Gastrocnemius medialis (tissue), 4 donors: ENCODE data around the gene TMEM266. TPM values are rescaled to one million over a fixed set of nuclear protein-coding genes. Genes with fewer than 3 reads are reported as not detected.

Experiments
- ATAC-seq, 2 donors: fragments of 150-250 bp; one replicate each; pipeline ENCODE4 v1.9.1; 2016
- DNase-seq, 2 donors: peaks; one replicate each; pipeline ENCODE4 v3.0.0-alpha.2; 2019
- H3K27ac ChIP-seq, 4 donors: fragments of 200-600 bp; sonication (generic); 1 replicate in 1 of 4; 2 replicates in 3 of 4; pipeline ENCODE4 v1.5.1; 2016 to 2018; ENCODE audit warnings: mild to moderate bottlenecking in 2 of 4, moderate library complexity in 1 of 4
- H3K27me3 ChIP-seq, 3 donors: fragments of 200-600 bp; sonication (generic) in 2 of 3; 1 replicate in 1 of 3; 2 replicates in 2 of 3; pipeline versions ENCODE4 v1.5.1 to v1.6.0; 2016 to 2019; ENCODE audit warnings: mild to moderate bottlenecking in 1 of 3, moderate library complexity in 1 of 3
- H3K36me3 ChIP-seq, 2 donors: fragments of 200-600 bp; sonication (generic) in 1 of 2; one replicate each; pipeline ENCODE4 v1.5.1; 2017 to 2018
- H3K4me1 ChIP-seq, 2 donors: fragments of 200-600 bp; sonication (generic) in 1 of 2; one replicate each; pipeline ENCODE4 v1.5.1; 2016 to 2017; ENCODE audit warnings: mild to moderate bottlenecking in 2 of 2
- H3K4me3 ChIP-seq, 4 donors: fragments of 200-600 bp; sonication (generic) in 3 of 4; 1 replicate in 1 of 4; 2 replicates in 3 of 4; pipeline ENCODE4 v1.5.1; 2016 to 2019; ENCODE audit warnings: mild to moderate bottlenecking in 2 of 4
- H3K9me3 ChIP-seq, 3 donors: fragments of 200-600 bp; sonication (generic) in 2 of 3; 1 replicate in 1 of 3; 2 replicates in 2 of 3; pipeline ENCODE4 v1.5.1; 2016 to 2019
- POLR2A ChIP-seq, 2 donors: fragments of 450-650 bp; IDR thresholded peaks; one replicate each; pipeline ENCODE4 v1.6.1; 2017; ENCODE audit warnings: antibody characterized with exemption in 2 of 2, mild to moderate bottlenecking in 2 of 2, moderate library complexity in 2 of 2
- in situ Hi-C, 4 donors: fragments of 200-750 bp; cut with MboI; loops; one replicate each; pipeline versions ENCODE4 v1.15.0 to v1.8.0; 2017; ENCODE audit warnings: low sequenced_read_pairs in 4 of 4
- intact Hi-C: fragments of 100-400 bp; cut with DNase I; formaldehyde crosslinking; loops from one replicate; pipeline ENCODE4 v1.15.1; 2023; ENCODE audit warnings: low total_unique reads
- total RNA-seq, 4 donors: library from RNA; depleted of rRNA; stranded (reverse); fragments of >200 nt; gene quantifications; one replicate each; pipeline versions ENCODE4 v1.1.0 to v1.2.3, GENCODE V29; 2016
- TF ChIP-seq, protein P1 (sequence below), 5 experiments: fragments of 450-650 bp in 3 of 5; fragments of 200-600 bp in 2 of 5; sonication (generic) in 2 of 5; IDR thresholded peaks in 4 of 5; conservative IDR thresholded peaks in 1 of 5; 1 replicate in 4 of 5; 2 replicates in 1 of 5; pipeline ENCODE4 v1.5.1; 2016 to 2019; ENCODE audit warnings: antibody characterized with exemption in 5 of 5, mild to moderate bottlenecking in 3 of 5, moderate library complexity in 3 of 5

TMEM266 gene
- total RNA-seq, 4 donors from 2014 or later, result 3.6 to 17.1 (median 11.7) TPM

DNA sequence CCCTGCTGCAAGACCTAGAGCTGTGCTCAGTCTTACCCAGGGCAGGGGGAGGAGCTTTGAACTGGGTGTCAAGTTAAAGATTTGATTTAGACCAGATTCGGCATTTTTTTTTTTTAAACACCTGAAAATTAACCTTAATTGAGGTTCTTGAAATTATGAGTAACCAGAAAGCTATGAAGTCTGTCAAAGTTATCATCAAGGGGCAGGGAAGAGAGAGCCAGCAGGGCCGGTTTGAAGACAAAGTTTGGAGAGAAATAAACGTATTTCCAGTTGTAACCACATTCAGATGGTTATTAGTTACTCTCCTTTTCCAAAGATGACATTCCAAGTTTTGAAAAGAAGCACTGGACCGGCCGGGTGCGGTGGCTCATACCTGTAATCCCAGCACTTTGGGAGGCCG lies 12.0 kb downstream of the TMEM266 start:
- ATAC-seq (no peak), DNase-seq (no peak)
- Histone ChIP-seq H3K27me3 (no peaks in the 10 kb centered on the region), H3K36me3 (no peaks in the 10 kb centered on the region), H3K4me1 (peaks cover 0 to 4% of the 10 kb centered on the region in 2 donors), H3K27ac (no peak overlapping the region), H3K9me3 (no peaks in the 10 kb centered on the region), H3K4me3 (no peak overlapping the region)
- intact Hi-C loops (no loop called here), in situ Hi-C loops (no loop called here)
- TF ChIP-seq, protein P1, sequence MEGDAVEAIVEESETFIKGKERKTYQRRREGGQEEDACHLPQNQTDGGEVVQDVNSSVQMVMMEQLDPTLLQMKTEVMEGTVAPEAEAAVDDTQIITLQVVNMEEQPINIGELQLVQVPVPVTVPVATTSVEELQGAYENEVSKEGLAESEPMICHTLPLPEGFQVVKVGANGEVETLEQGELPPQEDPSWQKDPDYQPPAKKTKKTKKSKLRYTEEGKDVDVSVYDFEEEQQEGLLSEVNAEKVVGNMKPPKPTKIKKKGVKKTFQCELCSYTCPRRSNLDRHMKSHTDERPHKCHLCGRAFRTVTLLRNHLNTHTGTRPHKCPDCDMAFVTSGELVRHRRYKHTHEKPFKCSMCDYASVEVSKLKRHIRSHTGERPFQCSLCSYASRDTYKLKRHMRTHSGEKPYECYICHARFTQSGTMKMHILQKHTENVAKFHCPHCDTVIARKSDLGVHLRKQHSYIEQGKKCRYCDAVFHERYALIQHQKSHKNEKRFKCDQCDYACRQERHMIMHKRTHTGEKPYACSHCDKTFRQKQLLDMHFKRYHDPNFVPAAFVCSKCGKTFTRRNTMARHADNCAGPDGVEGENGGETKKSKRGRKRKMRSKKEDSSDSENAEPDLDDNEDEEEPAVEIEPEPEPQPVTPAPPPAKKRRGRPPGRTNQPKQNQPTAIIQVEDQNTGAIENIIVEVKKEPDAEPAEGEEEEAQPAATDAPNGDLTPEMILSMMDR (IDR thresholded peaks at IDR 0.05 in 4 of 5, conservative IDR thresholded peaks at IDR 0.05 in 1 of 5), result no peak
- TF ChIP-seq POLR2A (IDR thresholded peaks at IDR 0.05), result no peak

DNA sequence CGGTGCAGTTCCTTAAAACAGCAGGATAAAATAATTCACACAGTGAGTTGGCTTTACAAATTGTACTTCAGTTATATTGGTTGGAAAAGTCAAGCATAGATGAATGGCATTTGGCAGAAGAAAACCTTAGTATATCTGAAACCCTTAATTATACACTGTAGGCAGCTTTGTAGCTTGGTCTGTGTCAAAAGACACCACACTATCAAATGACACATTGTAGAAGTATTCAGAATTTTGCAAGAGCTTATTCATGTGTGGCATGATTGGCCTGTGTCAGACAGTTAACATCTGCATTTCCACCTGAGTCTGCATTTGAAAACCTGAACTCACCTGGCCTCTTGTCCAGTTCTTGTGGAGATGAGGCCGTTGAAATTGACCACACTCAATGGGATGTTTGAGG lies 13.8 kb downstream of the TMEM266 start:
- H3K27ac ChIP-seq, result peak overlapping the region in 1 of 4 donors; percentile 8
- ATAC-seq (peak; percentile 70 to 86), DNase-seq (no peak)
- in situ Hi-C loops (no loop called here), intact Hi-C loops (no loop called here)
- no peak overlapping the region for H3K4me3 ChIP-seq
- H3K4me1 ChIP-seq, result peaks cover 5 to 6% of the 10 kb centered on the region in 2 donors
- H3K36me3 ChIP-seq, result no peaks in the 10 kb centered on the region
- no peaks in the 10 kb centered on the region for H3K27me3 ChIP-seq
- TF ChIP-seq, protein P1 (IDR thresholded peaks at IDR 0.05 in 4 of 5, conservative IDR thresholded peaks at IDR 0.05 in 1 of 5), result no peak
- no peak for TF ChIP-seq POLR2A (IDR thresholded peaks at IDR 0.05)
- H3K9me3 ChIP-seq, result no peaks in the 10 kb centered on the region

DNA sequence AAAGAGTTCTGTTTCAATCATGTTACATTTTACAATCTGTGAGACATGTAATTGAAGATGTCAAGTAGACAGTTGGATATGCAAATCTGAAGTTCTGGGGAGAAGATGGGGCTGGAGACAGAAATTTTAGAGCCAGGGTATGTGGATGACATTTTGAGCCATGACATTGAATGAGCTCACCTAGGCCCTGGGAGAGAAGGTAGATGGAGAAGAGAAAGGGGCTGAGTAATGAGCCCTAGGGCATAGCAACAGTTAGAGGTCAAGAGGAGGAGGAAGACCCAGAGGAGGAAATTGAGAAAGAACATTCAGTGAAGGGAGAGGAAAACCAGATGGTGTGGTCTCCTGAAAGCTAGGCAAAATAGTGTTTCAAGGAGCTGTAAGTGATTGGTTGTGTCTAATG lies 15.3 kb downstream of the TMEM266 start:
- ATAC-seq (no peak), DNase-seq (no peak)
- no peaks in the 10 kb centered on the region for H3K36me3 ChIP-seq
- H3K27ac ChIP-seq, result peak overlapping the region in 1 of 4 donors; percentile 12
- in situ Hi-C loops, result no loop called here
- intact Hi-C loops, result no loop called here
- TF ChIP-seq POLR2A (IDR thresholded peaks at IDR 0.05), result no peak
- H3K27me3 ChIP-seq, result no peaks in the 10 kb centered on the region
- no peaks in the 10 kb centered on the region for H3K9me3 ChIP-seq
- H3K4me1 ChIP-seq, result peaks cover 5 to 8% of the 10 kb centered on the region in 2 donors
- no peak overlapping the region for H3K4me3 ChIP-seq

GRCh38 chr15:76078285-76078877 lies 18.6 kb downstream of the TMEM266 start:
- Histone ChIP-seq H3K9me3 (no peaks in the 10 kb centered on the region), H3K4me1 (peaks cover 5 to 8% of the 10 kb centered on the region in 2 donors), H3K36me3 (no peaks in the 10 kb centered on the region), H3K4me3 (no peak overlapping the region), H3K27me3 (no peaks in the 10 kb centered on the region), H3K27ac (peak overlapping the region in 1 of 4 donors; percentile 23)
- intact Hi-C loops (no loop called here), in situ Hi-C loops (no loop called here)
- DNase-seq (no peak), ATAC-seq (no peak)
- TF ChIP-seq, protein P1 (IDR thresholded peaks at IDR 0.05 in 4 of 5, conservative IDR thresholded peaks at IDR 0.05 in 1 of 5), result no peak
- TF ChIP-seq POLR2A (IDR thresholded peaks at IDR 0.05), result no peak

DNA sequence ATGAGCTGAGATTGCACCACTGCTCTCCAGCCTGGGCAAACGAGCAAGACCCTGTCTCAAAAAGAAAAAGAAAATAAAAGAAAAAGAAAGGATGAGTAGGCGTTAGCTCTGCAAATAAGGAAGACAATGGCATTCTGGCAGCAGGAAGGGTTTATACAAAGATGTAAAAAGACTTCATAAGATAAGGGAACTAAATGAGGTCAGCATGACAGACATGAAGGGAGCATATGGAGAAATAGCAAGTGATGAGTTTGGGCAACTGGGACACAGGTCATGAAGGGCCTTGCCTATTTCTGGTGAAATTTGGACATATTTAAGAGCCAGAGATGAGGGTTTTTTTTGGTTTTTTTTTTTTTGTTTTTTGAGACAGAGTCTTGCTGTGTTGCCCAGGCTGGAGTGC lies 24.5 kb downstream of the TMEM266 start:
- no peaks in the 10 kb centered on the region for H3K36me3 ChIP-seq
- H3K27ac ChIP-seq, result no peak overlapping the region
- H3K27me3 ChIP-seq, result no peaks in the 10 kb centered on the region
- in situ Hi-C loops (no loop called here), intact Hi-C loops (no loop called here)
- no peak for TF ChIP-seq POLR2A (IDR thresholded peaks at IDR 0.05)
- TF ChIP-seq, protein P1 (IDR thresholded peaks at IDR 0.05 in 4 of 5, conservative IDR thresholded peaks at IDR 0.05 in 1 of 5), result no peak
- no peaks in the 10 kb centered on the region for H3K9me3 ChIP-seq
- DNase-seq (no peak), ATAC-seq (no peak)
- no peak overlapping the region for H3K4me3 ChIP-seq
- H3K4me1 ChIP-seq, result peaks cover 0 to 7% of the 10 kb centered on the region in 2 donors
